Tibial artery (tissue), 4 donors: Measurements from ENCODE around the gene GRIP1.

Experiments
- DNase-seq, 2 donors: peaks; one replicate each; pipeline ENCODE4 v3.0.0-alpha.2; 2019
- H3K27ac ChIP-seq, 2 donors: fragments of 200-600 bp; sonication (generic) in 1 of 2; 1 replicate in 1 of 2; 2 replicates in 1 of 2; pipeline ENCODE4 v1.5.1; 2018 to 2019; ENCODE audit warnings: mild to moderate bottlenecking in 1 of 2
- H3K27me3 ChIP-seq, 2 donors: fragments of 200-600 bp; sonication (generic) in 1 of 2; one replicate each; pipeline versions ENCODE4 v1.5.1 to v1.6.0; 2016 to 2019
- H3K36me3 ChIP-seq, 3 donors: fragments of 200-600 bp; sonication (generic) in 2 of 3; one replicate each; pipeline ENCODE4 v1.5.1; 2016 to 2019; ENCODE audit warnings: mild to moderate bottlenecking in 2 of 3
- H3K4me1 ChIP-seq, 4 donors: fragments of 200-600 bp; sonication (generic) in 2 of 4; 1 replicate in 3 of 4; 2 replicates in 1 of 4; pipeline ENCODE4 v1.5.1; 2016 to 2019
- H3K4me3 ChIP-seq, 2 donors: fragments of 200-600 bp; sonication (generic) in 1 of 2; 1 replicate in 1 of 2; 2 replicates in 1 of 2; pipeline ENCODE4 v1.5.1; 2018 to 2019; ENCODE audit warnings: mild to moderate bottlenecking in 2 of 2
- H3K9me3 ChIP-seq, 3 donors: fragments of 200-600 bp; sonication (generic) in 1 of 3; one replicate each; pipeline ENCODE4 v1.5.1; 2016 to 2019
- intact Hi-C: fragments of 100-400 bp; cut with DNase I; formaldehyde crosslinking; loops from one replicate; pipeline ENCODE4 v1.15.0; 2023; ENCODE audit warnings: low total_unique reads
- TF ChIP-seq, protein P1 (sequence below), 2 experiments: fragments of 200-600 bp in 1 of 2; fragments of 450-650 bp in 1 of 2; IDR thresholded peaks; one replicate each; pipeline ENCODE4 v1.5.1; 2017 to 2019; ENCODE audit warnings: antibody characterized with exemption in 2 of 2, mild to moderate bottlenecking in 1 of 2, moderate library complexity in 1 of 2

GRIP1 gene

GRCh38 chr12:66644151-66644550 lies 34.7 kb downstream of the GRIP1 start:
- Histone ChIP-seq H3K36me3 (no peaks in the 10 kb centered on the region), H3K27me3 (no peaks in the 10 kb centered on the region), H3K27ac (no peak overlapping the region), H3K4me1 (no peaks in the 10 kb centered on the region), H3K9me3 (no peaks in the 10 kb centered on the region), H3K4me3 (no peak overlapping the region)
- TF ChIP-seq, protein P1, sequence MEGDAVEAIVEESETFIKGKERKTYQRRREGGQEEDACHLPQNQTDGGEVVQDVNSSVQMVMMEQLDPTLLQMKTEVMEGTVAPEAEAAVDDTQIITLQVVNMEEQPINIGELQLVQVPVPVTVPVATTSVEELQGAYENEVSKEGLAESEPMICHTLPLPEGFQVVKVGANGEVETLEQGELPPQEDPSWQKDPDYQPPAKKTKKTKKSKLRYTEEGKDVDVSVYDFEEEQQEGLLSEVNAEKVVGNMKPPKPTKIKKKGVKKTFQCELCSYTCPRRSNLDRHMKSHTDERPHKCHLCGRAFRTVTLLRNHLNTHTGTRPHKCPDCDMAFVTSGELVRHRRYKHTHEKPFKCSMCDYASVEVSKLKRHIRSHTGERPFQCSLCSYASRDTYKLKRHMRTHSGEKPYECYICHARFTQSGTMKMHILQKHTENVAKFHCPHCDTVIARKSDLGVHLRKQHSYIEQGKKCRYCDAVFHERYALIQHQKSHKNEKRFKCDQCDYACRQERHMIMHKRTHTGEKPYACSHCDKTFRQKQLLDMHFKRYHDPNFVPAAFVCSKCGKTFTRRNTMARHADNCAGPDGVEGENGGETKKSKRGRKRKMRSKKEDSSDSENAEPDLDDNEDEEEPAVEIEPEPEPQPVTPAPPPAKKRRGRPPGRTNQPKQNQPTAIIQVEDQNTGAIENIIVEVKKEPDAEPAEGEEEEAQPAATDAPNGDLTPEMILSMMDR (IDR thresholded peaks at IDR 0.05), result no peak
- intact Hi-C loops, result no loop called here
- no peak for DNase-seq

- DNase-seq, result no peak
- intact Hi-C loops, result no loop called here
Observed at GRCh38 chr12:66640691-66641460, 38.0 kb downstream of the GRIP1 start.

DNA sequence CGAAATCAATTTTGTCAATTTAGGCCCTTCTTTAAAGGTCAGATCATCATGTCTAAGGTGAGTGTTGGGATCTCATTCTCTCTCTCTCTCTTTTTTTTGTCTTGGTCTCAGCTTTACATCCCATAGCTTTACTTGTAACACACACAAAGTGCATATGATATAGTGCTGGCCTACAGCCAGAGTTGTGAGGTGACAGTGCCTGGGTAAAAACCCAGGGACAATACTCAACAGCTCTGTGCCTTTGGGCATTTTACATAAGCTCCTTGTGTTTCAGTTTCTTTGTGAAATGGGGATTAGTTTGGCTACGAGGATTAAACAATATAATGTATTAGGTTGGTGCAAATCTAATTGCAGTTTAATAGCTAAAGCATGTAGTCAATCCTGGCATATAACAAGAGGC lies 40.2 kb downstream of the GRIP1 start:
- intact Hi-C loops, result no loop called here
- TF ChIP-seq, protein P1 (IDR thresholded peaks at IDR 0.05), result no peak
- DNase-seq, result no peak
- Histone ChIP-seq H3K4me3 (no peak overlapping the region), H3K36me3 (no peaks in the 10 kb centered on the region), H3K27ac (no peak overlapping the region), H3K4me1 (peaks cover 0 to 3% (median under 1%) of the 10 kb centered on the region in 4 donors), H3K9me3 (no peaks in the 10 kb centered on the region), H3K27me3 (no peaks in the 10 kb centered on the region)

More at GRCh38 chr12:66640691-66641460, 38.0 kb downstream of the GRIP1 start:
- no peaks in the 10 kb centered on the region for H3K27me3 ChIP-seq
- no peaks in the 10 kb centered on the region for H3K36me3 ChIP-seq
- H3K4me1 ChIP-seq, result no peaks in the 10 kb centered on the region
- TF ChIP-seq, protein P1 (IDR thresholded peaks at IDR 0.05), result no peak
- H3K27ac ChIP-seq, result no peak overlapping the region
- no peaks in the 10 kb centered on the region for H3K9me3 ChIP-seq
- no peak overlapping the region for H3K4me3 ChIP-seq

GRCh38 chr12:66637699-66638301 lies 41.1 kb downstream of the GRIP1 start:
- Histone ChIP-seq H3K9me3 (no peaks in the 10 kb centered on the region), H3K4me1 (peaks cover 0 to 8% (median 2%) of the 10 kb centered on the region in 4 donors), H3K36me3 (no peaks in the 10 kb centered on the region), H3K27ac (no peak overlapping the region), H3K27me3 (no peaks in the 10 kb centered on the region), H3K4me3 (no peak overlapping the region)
- intact Hi-C loops, result no loop called here
- DNase-seq, result no peak
- TF ChIP-seq, protein P1 (IDR thresholded peaks at IDR 0.05), result no peak

GRCh38 chr12:66636771-66637170 lies 42.1 kb downstream of the GRIP1 start:
- Histone ChIP-seq H3K4me3 (no peak overlapping the region), H3K9me3 (no peaks in the 10 kb centered on the region), H3K27ac (no peak overlapping the region), H3K36me3 (no peaks in the 10 kb centered on the region), H3K4me1 (peaks cover 0 to 8% (median 2%) of the 10 kb centered on the region in 4 donors), H3K27me3 (no peaks in the 10 kb centered on the region)
- TF ChIP-seq, protein P1 (IDR thresholded peaks at IDR 0.05), result no peak
- intact Hi-C loops, result no loop called here
- peak; percentile 45 to 68 for DNase-seq
